ENCODE measurements around the gene BLMH.

- TF ChIP-seq, protein P1, sequence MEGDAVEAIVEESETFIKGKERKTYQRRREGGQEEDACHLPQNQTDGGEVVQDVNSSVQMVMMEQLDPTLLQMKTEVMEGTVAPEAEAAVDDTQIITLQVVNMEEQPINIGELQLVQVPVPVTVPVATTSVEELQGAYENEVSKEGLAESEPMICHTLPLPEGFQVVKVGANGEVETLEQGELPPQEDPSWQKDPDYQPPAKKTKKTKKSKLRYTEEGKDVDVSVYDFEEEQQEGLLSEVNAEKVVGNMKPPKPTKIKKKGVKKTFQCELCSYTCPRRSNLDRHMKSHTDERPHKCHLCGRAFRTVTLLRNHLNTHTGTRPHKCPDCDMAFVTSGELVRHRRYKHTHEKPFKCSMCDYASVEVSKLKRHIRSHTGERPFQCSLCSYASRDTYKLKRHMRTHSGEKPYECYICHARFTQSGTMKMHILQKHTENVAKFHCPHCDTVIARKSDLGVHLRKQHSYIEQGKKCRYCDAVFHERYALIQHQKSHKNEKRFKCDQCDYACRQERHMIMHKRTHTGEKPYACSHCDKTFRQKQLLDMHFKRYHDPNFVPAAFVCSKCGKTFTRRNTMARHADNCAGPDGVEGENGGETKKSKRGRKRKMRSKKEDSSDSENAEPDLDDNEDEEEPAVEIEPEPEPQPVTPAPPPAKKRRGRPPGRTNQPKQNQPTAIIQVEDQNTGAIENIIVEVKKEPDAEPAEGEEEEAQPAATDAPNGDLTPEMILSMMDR (IDR thresholded peaks at IDR 0.05) = no peak
- no peak for TF ChIP-seq EZH2 (IDR thresholded peaks at IDR 0.05; ENCODE audit: borderline replicate concordance, insufficient read depth, low read depth, low read length, poor library complexity, severe bottlenecking)
These were observed 71.3 kb downstream of the BLMH start for GRCh38 chr17:30220414-30220813.

All from B cell (primary cell).